GM18520 (cell line): ENCODE measurements around the gene TOMM70.
"Not testable (repeated sequence)": the region's sequence is repeated elsewhere in the genome, so short reads cannot be mapped to it uniquely, and the experiment has no call there.

Experiments used
- ATAC-seq: cut with Tn5 transposase; IDR thresholded peaks from one replicate; pipeline ENCODE4 v1.9.1; 2021; ENCODE audit not compliant: unreplicated experiment

TOMM70 gene

GRCh38 chr3:100400780-100401673 lies at the start of gene TOMM70, which contains the start of gene LNP1:
TSS of gene TOMM70 (minus strand) at chr3:100401089. CDS start at chr3:100400949, 140 bp downstream.
TSS of gene LNP1 (plus strand) at chr3:100401539. CDS start at chr3:100429730, 28,191 bp downstream.
- ATAC-seq: peak; percentile 76

- no peak for ATAC-seq
These were observed 48.3 kb upstream of the TOMM70 start for GRCh38 chr3:100449214-100449613.

GRCh38 chr3:100448079-100448478 lies 47.2 kb upstream of the TOMM70 start:
- no peak for ATAC-seq

- not testable (repeated sequence) for ATAC-seq
These were observed 46.2 kb upstream of the TOMM70 start for GRCh38 chr3:100447067-100447466.

- ATAC-seq: no peak
These were observed 42.8 kb upstream of the TOMM70 start for GRCh38 chr3:100443690-100444089.

- ATAC-seq: no peak
These were observed 40.0 kb upstream of the TOMM70 start for GRCh38 chr3:100440895-100441294.

- no peak for ATAC-seq
These were observed 37.7 kb upstream of the TOMM70 start for GRCh38 chr3:100438623-100438974.

GRCh38 chr3:100437721-100438622 lies 37.1 kb upstream of the TOMM70 start:
- ATAC-seq: no peak

GRCh38 chr3:100436951-100437350 lies 36.1 kb upstream of the TOMM70 start:
- ATAC-seq: no peak

- ATAC-seq: no peak
These were observed 28.4 kb upstream of the TOMM70 start for GRCh38 chr3:100429187-100429716.

- ATAC-seq: no peak
These were observed 26.8 kb upstream of the TOMM70 start for GRCh38 chr3:100427699-100428098.

GRCh38 chr3:100426067-100426682 lies 25.3 kb upstream of the TOMM70 start:
- no peak for ATAC-seq

GRCh38 chr3:100425316-100425715 lies 24.4 kb upstream of the TOMM70 start:
- no peak for ATAC-seq

- ATAC-seq: no peak
These were observed 23.4 kb upstream of the TOMM70 start for GRCh38 chr3:100424261-100424660.

- no peak for ATAC-seq
These were observed 22.7 kb upstream of the TOMM70 start for GRCh38 chr3:100423611-100424010.

- ATAC-seq: no peak
These were observed 20.0 kb upstream of the TOMM70 start for GRCh38 chr3:100420885-100421284.

- no peak for ATAC-seq
These were observed 18.5 kb upstream of the TOMM70 start for GRCh38 chr3:100419406-100419805.

GRCh38 chr3:100416863-100417262 lies 16.0 kb upstream of the TOMM70 start:
- no peak for ATAC-seq

- ATAC-seq: no peak
These were observed 15.3 kb upstream of the TOMM70 start for GRCh38 chr3:100416176-100416575.

GRCh38 chr3:100413613-100414012 lies 12.7 kb upstream of the TOMM70 start:
- no peak for ATAC-seq
